Measurements from ENCODE around the gene MCC.

Gene MCC

GRCh38 chr5:113293068-113293974 lies 194.9 kb downstream of the MCC start (continued):
- no peak for TF ChIP-seq GFI1B (tag by site-specific recombination; IDR thresholded peaks at IDR 0.05)
- peak; percentile 25; the same call in 1 of the 2 replicates for TF ChIP-seq ZEB2 (tag by site-specific recombination; IDR thresholded peaks at IDR 0.05)
- TF ChIP-seq, protein P1, sequence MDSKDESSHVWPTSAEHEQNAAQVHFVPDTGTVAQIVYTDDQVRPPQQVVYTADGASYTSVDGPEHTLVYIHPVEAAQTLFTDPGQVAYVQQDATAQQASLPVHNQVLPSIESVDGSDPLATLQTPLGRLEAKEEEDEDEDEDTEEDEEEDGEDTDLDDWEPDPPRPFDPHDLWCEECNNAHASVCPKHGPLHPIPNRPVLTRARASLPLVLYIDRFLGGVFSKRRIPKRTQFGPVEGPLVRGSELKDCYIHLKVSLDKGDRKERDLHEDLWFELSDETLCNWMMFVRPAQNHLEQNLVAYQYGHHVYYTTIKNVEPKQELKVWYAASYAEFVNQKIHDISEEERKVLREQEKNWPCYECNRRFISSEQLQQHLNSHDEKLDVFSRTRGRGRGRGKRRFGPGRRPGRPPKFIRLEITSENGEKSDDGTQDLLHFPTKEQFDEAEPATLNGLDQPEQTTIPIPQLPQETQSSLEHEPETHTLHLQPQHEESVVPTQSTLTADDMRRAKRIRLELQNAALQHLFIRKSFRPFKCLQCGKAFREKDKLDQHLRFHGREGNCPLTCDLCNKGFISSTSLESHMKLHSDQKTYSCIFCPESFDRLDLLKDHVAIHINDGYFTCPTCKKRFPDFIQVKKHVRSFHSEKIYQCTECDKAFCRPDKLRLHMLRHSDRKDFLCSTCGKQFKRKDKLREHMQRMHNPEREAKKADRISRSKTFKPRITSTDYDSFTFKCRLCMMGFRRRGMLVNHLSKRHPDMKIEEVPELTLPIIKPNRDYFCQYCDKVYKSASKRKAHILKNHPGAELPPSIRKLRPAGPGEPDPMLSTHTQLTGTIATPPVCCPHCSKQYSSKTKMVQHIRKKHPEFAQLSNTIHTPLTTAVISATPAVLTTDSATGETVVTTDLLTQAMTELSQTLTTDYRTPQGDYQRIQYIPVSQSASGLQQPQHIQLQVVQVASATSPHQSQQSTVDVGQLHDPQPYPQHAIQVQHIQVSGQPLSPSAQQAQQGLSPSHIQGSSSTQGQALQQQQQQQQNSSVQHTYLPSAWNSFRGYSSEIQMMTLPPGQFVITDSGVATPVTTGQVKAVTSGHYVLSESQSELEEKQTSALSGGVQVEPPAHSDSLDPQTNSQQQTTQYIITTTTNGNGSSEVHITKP (tag by site-specific recombination; IDR thresholded peaks at IDR 0.05): peak; percentile 79
- TF ChIP-seq, protein P2, sequence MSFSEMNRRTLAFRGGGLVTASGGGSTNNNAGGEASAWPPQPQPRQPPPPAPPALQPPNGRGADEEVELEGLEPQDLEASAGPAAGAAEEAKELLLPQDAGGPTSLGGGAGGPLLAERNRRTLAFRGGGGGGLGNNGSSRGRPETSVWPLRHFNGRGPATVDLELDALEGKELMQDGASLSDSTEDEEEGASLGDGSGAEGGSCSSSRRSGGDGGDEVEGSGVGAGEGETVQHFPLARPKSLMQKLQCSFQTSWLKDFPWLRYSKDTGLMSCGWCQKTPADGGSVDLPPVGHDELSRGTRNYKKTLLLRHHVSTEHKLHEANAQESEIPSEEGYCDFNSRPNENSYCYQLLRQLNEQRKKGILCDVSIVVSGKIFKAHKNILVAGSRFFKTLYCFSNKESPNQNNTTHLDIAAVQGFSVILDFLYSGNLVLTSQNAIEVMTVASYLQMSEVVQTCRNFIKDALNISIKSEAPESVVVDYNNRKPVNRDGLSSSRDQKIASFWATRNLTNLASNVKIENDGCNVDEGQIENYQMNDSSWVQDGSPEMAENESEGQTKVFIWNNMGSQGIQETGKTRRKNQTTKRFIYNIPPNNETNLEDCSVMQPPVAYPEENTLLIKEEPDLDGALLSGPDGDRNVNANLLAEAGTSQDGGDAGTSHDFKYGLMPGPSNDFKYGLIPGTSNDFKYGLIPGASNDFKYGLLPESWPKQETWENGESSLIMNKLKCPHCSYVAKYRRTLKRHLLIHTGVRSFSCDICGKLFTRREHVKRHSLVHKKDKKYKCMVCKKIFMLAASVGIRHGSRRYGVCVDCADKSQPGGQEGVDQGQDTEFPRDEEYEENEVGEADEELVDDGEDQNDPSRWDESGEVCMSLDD (tag by site-specific recombination; IDR thresholded peaks at IDR 0.05): no peak
- no peak for TF ChIP-seq ZNF555 (tag by site-specific recombination; conservative IDR thresholded peaks at IDR 0.05)
- TF ChIP-seq ZNF10 (tag by site-specific recombination; IDR thresholded peaks at IDR 0.05): peak; percentile 75; the same call in 1 of the 2 replicates
- no peak for TF ChIP-seq ZNF792 (tag by site-specific recombination; IDR thresholded peaks at IDR 0.05)
- TF ChIP-seq ZNF585B (tag by site-specific recombination; IDR thresholded peaks at IDR 0.05): no peak
- TF ChIP-seq ZBTB49 (tag by site-specific recombination; IDR thresholded peaks at IDR 0.05; ENCODE audit: low read depth): no peak
- TF ChIP-seq, protein P3, sequence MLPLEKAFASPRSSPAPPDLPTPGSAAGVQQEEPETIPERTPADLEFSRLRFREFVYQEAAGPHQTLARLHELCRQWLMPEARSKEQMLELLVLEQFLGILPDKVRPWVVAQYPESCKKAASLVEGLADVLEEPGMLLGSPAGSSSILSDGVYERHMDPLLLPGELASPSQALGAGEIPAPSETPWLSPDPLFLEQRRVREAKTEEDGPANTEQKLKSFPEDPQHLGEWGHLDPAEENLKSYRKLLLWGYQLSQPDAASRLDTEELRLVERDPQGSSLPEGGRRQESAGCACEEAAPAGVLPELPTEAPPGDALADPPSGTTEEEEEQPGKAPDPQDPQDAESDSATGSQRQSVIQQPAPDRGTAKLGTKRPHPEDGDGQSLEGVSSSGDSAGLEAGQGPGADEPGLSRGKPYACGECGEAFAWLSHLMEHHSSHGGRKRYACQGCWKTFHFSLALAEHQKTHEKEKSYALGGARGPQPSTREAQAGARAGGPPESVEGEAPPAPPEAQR (tag by site-specific recombination; IDR thresholded peaks at IDR 0.05): no peak
- TF ChIP-seq GLIS1 (tag by site-specific recombination; IDR thresholded peaks at IDR 0.05): peak; percentile 37; the same call in 1 of the 2 replicates
- TF ChIP-seq ZNF596 (tag by site-specific recombination; IDR thresholded peaks at IDR 0.05): no peak
- TF ChIP-seq ZNF530 (tag by site-specific recombination; IDR thresholded peaks at IDR 0.05; ENCODE audit: low read depth): no peak
- TF ChIP-seq KLF8 (tag by site-specific recombination; IDR thresholded peaks at IDR 0.05): no peak
- no peak for TF ChIP-seq ZNF19 (tag by site-specific recombination; IDR thresholded peaks at IDR 0.05; ENCODE audit: low read depth)
- no peak for TF ChIP-seq ZNF280D (tag by site-specific recombination; IDR thresholded peaks at IDR 0.05)
- TF ChIP-seq ZNF544 (tag by site-specific recombination; IDR thresholded peaks at IDR 0.05): no peak
